Smooth muscle cell (in vitro differentiated cells): ENCODE measurements around the gene ATXN1. TPM values are rescaled to one million over a fixed set of nuclear protein-coding genes. Genes with fewer than 3 reads are reported as not detected.
A peak's percentile ranks its signal among the peaks of the same experiment; 100 is the strongest.

Experiments
- DNase-seq: peaks from one replicate; lab custom pipeline; 2025; ENCODE audit not compliant: unreplicated experiment; lab: John Stamatoyannopoulos, UW
- H2AFZ ChIP-seq: fragments of 200-600 bp; sonication (generic); 2 replicates; pipeline ENCODE4 v1.6.0; 2016; ENCODE audit warnings: antibody characterized with exemption, low read depth, mild to moderate bottlenecking
- H3F3A ChIP-seq: fragments of 200-600 bp; sonication (generic); 2 replicates; pipeline ENCODE4 v1.6.0; 2017; ENCODE audit warnings: antibody characterized with exemption, low read depth
- H3K27ac ChIP-seq: fragments of 200-600 bp; sonication (generic); 2 replicates; pipeline ENCODE4 v1.5.1; 2016; ENCODE audit warnings: low read depth, mild to moderate bottlenecking
- H3K27me3 ChIP-seq: fragments of 200-600 bp; sonication (generic); 2 replicates; pipeline ENCODE4 v1.6.1; 2016; ENCODE audit warnings: low read depth, mild to moderate bottlenecking
- H3K36me3 ChIP-seq: fragments of 200-600 bp; sonication (generic); 2 replicates; pipeline ENCODE4 v1.5.1; 2016; ENCODE audit warnings: low read depth
- H3K4me1 ChIP-seq: fragments of 200-600 bp; sonication (generic); 2 replicates; pipeline ENCODE4 v1.5.1; 2016; ENCODE audit warnings: low read depth
- H3K4me2 ChIP-seq: fragments of 200-600 bp; sonication (generic); 2 replicates; pipeline ENCODE4 v1.6.0; 2016; ENCODE audit warnings: mild to moderate bottlenecking
- H3K4me3 ChIP-seq: fragments of 200-600 bp; sonication (generic); 2 replicates; pipeline ENCODE4 v1.5.1; 2016; ENCODE audit warnings: mild to moderate bottlenecking
- H3K79me2 ChIP-seq: fragments of 200-600 bp; sonication (generic); 2 replicates; pipeline ENCODE4 v1.6.0; 2016; ENCODE audit warnings: low read depth, mild to moderate bottlenecking
- H3K9ac ChIP-seq: fragments of 200-600 bp; sonication (generic); 2 replicates; pipeline ENCODE4 v1.6.0; 2016; ENCODE audit warnings: low read depth
- H3K9me3 ChIP-seq: fragments of 200-600 bp; sonication (generic); replicated peaks from 2 replicates; pipeline ENCODE4 v1.5.1; 2016; ENCODE audit warnings: low read depth
- H4K20me1 ChIP-seq: fragments of 200-600 bp; sonication (generic); 2 replicates; pipeline ENCODE4 v1.6.0; 2016; ENCODE audit warnings: low read depth
- CTCF ChIP-seq: fragments of 200-600 bp; sonication (generic); IDR thresholded peaks from 2 replicates; pipeline ENCODE4 v1.5.1; 2017; ENCODE audit warnings: borderline replicate concordance, mild to moderate bottlenecking, antibody characterized with exemption; ENCODE audit not compliant: insufficient read depth, poor library complexity, severe bottlenecking
- WGBS: methylation state at CpG from one replicate; pipeline ENCODE4 v1.1.7; 2016; ENCODE audit warnings: low lambda C conversion rate; 5-methylcytosine and 5-hydroxymethylcytosine counted together
- polyA plus RNA-seq: library from polyadenylated mRNA; unstranded; fragments of >200 nt; fragmentation: Nextera tagmentation; extraction: Ambion mirVana; gene quantifications from 2 replicates; pipeline ENCODE4 v1.2.1, GENCODE V29; 2016
- total RNA-seq: library from RNA; depleted of rRNA; stranded (reverse); fragments of >200 nt; gene quantifications from 2 replicates; pipeline ENCODE4 v1.2.3, GENCODE V29; 2014

ATXN1 gene
- total and polyA plus RNA-seq, 2 experiments from 2014 or later = 17.9 to 40.6 TPM

GRCh38 chr6:16774437-16774836 is 13.2 kb upstream of the ATXN1 start:
- H3K9me3 ChIP-seq = no peaks in the 10 kb centered on the region
- H4K20me1 ChIP-seq = no peaks in the 10 kb centered on the region
- 97% methylated on average over 1 of the region's 1 CpG for WGBS
- no peaks in the 10 kb centered on the region for H3K27me3 ChIP-seq
- peaks cover 8% of the 10 kb centered on the region for H3F3A ChIP-seq
- H3K4me1 ChIP-seq = peaks cover 8% of the 10 kb centered on the region
- no peak for DNase-seq
- H3K79me2 ChIP-seq = no peaks in the 10 kb centered on the region
- H3K36me3 ChIP-seq = no peaks in the 10 kb centered on the region
- H2AFZ ChIP-seq = no peak overlapping the region
- no peak overlapping the region for H3K27ac ChIP-seq
- no peak overlapping the region for H3K4me2 ChIP-seq
- H3K4me3 ChIP-seq = no peak overlapping the region
- no peak for TF ChIP-seq CTCF
- no peak overlapping the region for H3K9ac ChIP-seq

GRCh38 chr6:16773362-16773761 is 12.1 kb upstream of the ATXN1 start:
- Histone ChIP-seq H3K4me3 (no peak overlapping the region), H3K9ac (no peak overlapping the region), H3K9me3 (no peaks in the 10 kb centered on the region), H3K4me2 (no peak overlapping the region), H3F3A (peaks cover 15% of the 10 kb centered on the region), H3K79me2 (no peaks in the 10 kb centered on the region), H2AFZ (no peak overlapping the region), H3K36me3 (no peaks in the 10 kb centered on the region), H3K4me1 (peaks cover 10% of the 10 kb centered on the region), H3K27me3 (no peaks in the 10 kb centered on the region), H4K20me1 (no peaks in the 10 kb centered on the region), H3K27ac (no peak overlapping the region)
- no peak for TF ChIP-seq CTCF
- DNase-seq = no peak
- WGBS = 93% methylated on average over 2 of the region's 2 CpGs

GRCh38 chr6:16770701-16771569 is 9.7 kb upstream of the ATXN1 start:
- WGBS = 47% methylated on average over 16 of the region's 16 CpGs
- Histone ChIP-seq H3K27me3 (no peaks in the 10 kb centered on the region), H3K36me3 (no peaks in the 10 kb centered on the region), H3K79me2 (no peaks in the 10 kb centered on the region), H3K9ac (no peak overlapping the region), H4K20me1 (no peaks in the 10 kb centered on the region), H3K4me2 (no peak overlapping the region), H3K4me1 (peaks cover 25% of the 10 kb centered on the region), H3K27ac (no peak overlapping the region), H3K4me3 (no peak overlapping the region), H3K9me3 (no peaks in the 10 kb centered on the region), H3F3A (peaks cover 28% of the 10 kb centered on the region), H2AFZ (no peak overlapping the region)
- DNase-seq = no peak
- peak; percentile 75 for TF ChIP-seq CTCF

- H3K4me1 ChIP-seq = peaks cover 25% of the 10 kb centered on the region
- peak overlapping the region; percentile 95 for H3K27ac ChIP-seq
- H3K4me3 ChIP-seq = no peak overlapping the region
- no peak overlapping the region for H3K9ac ChIP-seq
- peak overlapping the region; percentile 70 for H3K4me2 ChIP-seq
- DNase-seq = no peak
- H3K9me3 ChIP-seq = no peaks in the 10 kb centered on the region
- H3K36me3 ChIP-seq = no peaks in the 10 kb centered on the region
- no peak overlapping the region for H2AFZ ChIP-seq
- TF ChIP-seq CTCF = no peak
- H3K79me2 ChIP-seq = no peaks in the 10 kb centered on the region
- 39% methylated on average over 5 of the region's 5 CpGs for WGBS
- no peaks in the 10 kb centered on the region for H3K27me3 ChIP-seq
- H3F3A ChIP-seq = peaks cover 38% of the 10 kb centered on the region
- no peaks in the 10 kb centered on the region for H4K20me1 ChIP-seq
These were observed 8.7 kb upstream of the ATXN1 start for GRCh38 chr6:16769986-16770376.
